CD14-positive monocyte (primary cell): ENCODE data around the gene FSD2. TPM values are rescaled to one million over a fixed set of nuclear protein-coding genes. Genes with fewer than 3 reads are reported as not detected.
"Not testable (repeated sequence)": the region's sequence is repeated elsewhere in the genome, so short reads cannot be mapped to it uniquely, and the experiment has no call there.

Experiments used
- DNase-seq, 3 donors: peaks; one replicate each; pipeline ENCODE4 v3.0.0-alpha.2; 2011 to 2022
- H2AFZ ChIP-seq: 2 replicates; pipeline ENCODE4 v1.6.0; 2012; ENCODE audit warnings: mild to moderate bottlenecking, low read depth, low read length, inconsistent platforms; ENCODE audit not compliant: insufficient read depth, poor library complexity, severe bottlenecking
- H3K27ac ChIP-seq, 2 donors: 1 replicate in 1 of 2; 2 replicates in 1 of 2; pipeline ENCODE4 v1.5.1; 2012 to 2013; ENCODE audit warnings: low read length in 2 of 2, control low read depth in 1 of 2, inconsistent platforms in 1 of 2, low read depth in 1 of 2, mild to moderate bottlenecking in 1 of 2
- H3K27me3 ChIP-seq, 2 donors: one replicate each; pipeline versions ENCODE4 v1.6.0 to v1.6.1; 2011 to 2013; ENCODE audit warnings: low read length in 2 of 2; ENCODE audit not compliant: control insufficient read depth in 2 of 2, insufficient read depth in 2 of 2
- H3K36me3 ChIP-seq, 2 donors: replicated peaks in 1 of 2; 1 replicate in 1 of 2; 2 replicates in 1 of 2; pipeline versions ENCODE4 v1.5.1 to v1.6.1; 2012 to 2013; ENCODE audit warnings: low read length in 2 of 2, control low read depth in 1 of 2, inconsistent platforms in 1 of 2, mild to moderate bottlenecking in 1 of 2; ENCODE audit not compliant: insufficient read depth in 2 of 2, control insufficient read depth in 1 of 2
- H3K4me1 ChIP-seq, 2 donors: 1 replicate in 1 of 2; 2 replicates in 1 of 2; pipeline versions ENCODE4 v1.5.1 to v1.6.1; 2012 to 2013; ENCODE audit warnings: low read length in 2 of 2, control low read depth in 1 of 2, inconsistent platforms in 1 of 2, mild to moderate bottlenecking in 1 of 2, moderate library complexity in 1 of 2; ENCODE audit not compliant: insufficient read depth in 2 of 2, control insufficient read depth in 1 of 2
- H3K4me2 ChIP-seq: replicated peaks from 2 replicates; pipeline ENCODE3; 2012; ENCODE audit warnings: low read length, moderate library complexity, mild to moderate bottlenecking; ENCODE audit not compliant: poor library complexity, severe bottlenecking; ENCODE audit errors: extremely low read depth
- H3K4me3 ChIP-seq, 3 experiments: fragments of 200-600 bp in 1 of 3; sonication (generic) in 1 of 3; replicated peaks in 1 of 3; 1 replicate in 2 of 3; 2 replicates in 1 of 3; pipeline ENCODE4 v1.5.1; 2011 to 2013; ENCODE audit warnings: low read length in 3 of 3, mild to moderate bottlenecking in 3 of 3, control low read depth in 2 of 3, low read depth in 2 of 3, inconsistent platforms in 1 of 3, moderate library complexity in 1 of 3
- H3K79me2 ChIP-seq: 2 replicates; pipeline ENCODE4 v1.6.0; 2012; ENCODE audit warnings: mild to moderate bottlenecking, control low read depth, inconsistent platforms, low read length, moderate library complexity; ENCODE audit not compliant: insufficient read depth
- H3K9ac ChIP-seq: 2 replicates; pipeline ENCODE4 v1.6.0; 2017; ENCODE audit warnings: low read length, mild to moderate bottlenecking; ENCODE audit not compliant: insufficient read depth, poor library complexity, severe bottlenecking
- H3K9me3 ChIP-seq, 2 donors: replicated peaks in 1 of 2; 1 replicate in 1 of 2; 2 replicates in 1 of 2; pipeline versions ENCODE4 v1.5.1 to v1.6.1; 2012 to 2013; ENCODE audit warnings: low read length in 2 of 2, control low read depth in 1 of 2; ENCODE audit not compliant: control insufficient read depth in 1 of 2, insufficient read depth in 1 of 2
- H4K20me1 ChIP-seq: 2 replicates; pipeline ENCODE4 v1.6.0; 2012; ENCODE audit warnings: mild to moderate bottlenecking, low read length, control low read depth, moderate library complexity; ENCODE audit not compliant: insufficient read depth
- H3K27ac Mint-ChIP-seq, 7 donors: one replicate each; pipeline ENCODE4 v1.8.0; 2020; ENCODE audit warnings: mild to moderate bottlenecking in 7 of 7, mixed read lengths in 7 of 7, moderate library complexity in 6 of 7, inconsistent platforms in 2 of 7
- H3K27me3 Mint-ChIP-seq, 3 donors: one replicate each; pipeline ENCODE4 v1.8.0; 2021 to 2022; ENCODE audit warnings: low read depth in 3 of 3, mild to moderate bottlenecking in 3 of 3, mixed read lengths in 3 of 3, moderate library complexity in 3 of 3, inconsistent platforms in 1 of 3
- H3K36me3 Mint-ChIP-seq, 2 donors: one replicate each; pipeline ENCODE4 v1.8.0; 2020; ENCODE audit warnings: mixed read lengths in 2 of 2, inconsistent platforms in 1 of 2, mild to moderate bottlenecking in 1 of 2
- H3K4me1 Mint-ChIP-seq: one replicate; pipeline ENCODE4 v1.8.0; 2020; ENCODE audit warnings: mild to moderate bottlenecking, mixed read lengths
- H3K4me3 Mint-ChIP-seq, 2 donors: one replicate each; pipeline ENCODE4 v1.8.0; 2020; ENCODE audit warnings: mild to moderate bottlenecking in 2 of 2, mixed read lengths in 2 of 2, moderate library complexity in 1 of 2
- H3K9me3 Mint-ChIP-seq, 7 donors: one replicate each; pipeline ENCODE4 v1.8.0; 2020 to 2022; ENCODE audit warnings: mixed read lengths in 7 of 7, mild to moderate bottlenecking in 6 of 7, moderate library complexity in 6 of 7, inconsistent platforms in 2 of 7
- WGBS: methylation state at CpG from one replicate; pipeline ENCODE4 v1.1.5; 2013; ENCODE audit warnings: missing lambda C conversion rate; ENCODE audit not compliant: insufficient coverage; 5-methylcytosine and 5-hydroxymethylcytosine counted together
- intact Hi-C, 2 donors: fragments of 100-400 bp; cut with micrococcal nuclease; formaldehyde crosslinking; loops; one replicate each; pipeline versions ENCODE4 v1.15.0 to v1.15.1; 2023
- polyA plus RNA-seq, 3 donors: library from polyadenylated mRNA; depleted of rRNA in 1 of 3; unstranded in 2 of 3; stranded (reverse) in 1 of 3; fragments of 300-500 nt in 2 of 3; fragments of >200 nt in 1 of 3; fragmentation: Illumina TruSeq in 2 of 3; gene quantifications; 1 replicate in 2 of 3; 2 replicates in 1 of 3; pipeline ENCODE4 v1.2.3, GENCODE V29; 2012 to 2021
- TF ChIP-seq, protein P1 (sequence below): fragments of 200-600 bp; IDR thresholded peaks from one replicate; pipeline ENCODE4 v1.8.0; 2022; ENCODE audit warnings: antibody characterized with exemption, mild to moderate bottlenecking

The FSD2 gene
- polyA plus RNA-seq, 3 donors, result 0.09 TPM; not detected in 2

DNA sequence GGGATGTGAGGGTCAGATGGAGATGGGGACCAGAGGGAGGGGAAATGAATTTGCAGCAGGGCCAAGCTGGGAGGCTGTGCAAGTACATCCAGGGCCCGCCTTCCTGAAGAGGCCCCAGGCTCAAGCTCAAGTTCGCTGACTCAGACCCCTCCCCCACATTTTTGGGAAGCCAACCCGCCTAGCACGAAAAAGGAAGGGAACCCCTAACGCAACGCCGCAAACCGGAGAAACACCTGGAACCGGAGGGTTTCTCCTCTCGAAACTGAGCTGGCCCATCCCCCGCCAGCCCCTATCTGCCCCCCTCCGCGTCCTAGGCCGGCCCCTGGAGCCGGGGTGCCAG, 96.8 kb downstream of the FSD2 start:
- Mint-ChIP-seq H3K27ac (no peak overlapping the region), H3K4me1 (peaks cover 7% of the 10 kb centered on the region), H3K9me3 (no peaks in the 10 kb centered on the region), H3K4me3 (no peak overlapping the region), H3K36me3 (no peaks in the 10 kb centered on the region), H3K27me3 (peaks cover 4 to 6% (median 6%) of the 10 kb centered on the region in 3 donors)
- intact Hi-C loops, result no loop called here
- no peaks in the 10 kb centered on the region for H4K20me1 ChIP-seq
- H3K36me3 ChIP-seq, result no peaks in the 10 kb centered on the region
- H3K9ac ChIP-seq, result no peak overlapping the region
- DNase-seq, result no peak
- 0% methylated on average over 13 of the region's 15 CpGs for WGBS
- peak overlapping the region; percentile 98 for H3K4me2 ChIP-seq
- no peak overlapping the region for H3K27ac ChIP-seq
- no peaks in the 10 kb centered on the region for H3K79me2 ChIP-seq
- H3K27me3 ChIP-seq, result peaks cover 2 to 11% of the 10 kb centered on the region in 2 donors
- H3K4me3 ChIP-seq, result peak overlapping the region; percentile 5 to 81 (median 12)
- peak overlapping the region; percentile 78 for H2AFZ ChIP-seq
- peaks cover 12 to 17% of the 10 kb centered on the region in 2 donors for H3K4me1 ChIP-seq
- H3K9me3 ChIP-seq, result no peaks in the 10 kb centered on the region
- TF ChIP-seq, protein P1, sequence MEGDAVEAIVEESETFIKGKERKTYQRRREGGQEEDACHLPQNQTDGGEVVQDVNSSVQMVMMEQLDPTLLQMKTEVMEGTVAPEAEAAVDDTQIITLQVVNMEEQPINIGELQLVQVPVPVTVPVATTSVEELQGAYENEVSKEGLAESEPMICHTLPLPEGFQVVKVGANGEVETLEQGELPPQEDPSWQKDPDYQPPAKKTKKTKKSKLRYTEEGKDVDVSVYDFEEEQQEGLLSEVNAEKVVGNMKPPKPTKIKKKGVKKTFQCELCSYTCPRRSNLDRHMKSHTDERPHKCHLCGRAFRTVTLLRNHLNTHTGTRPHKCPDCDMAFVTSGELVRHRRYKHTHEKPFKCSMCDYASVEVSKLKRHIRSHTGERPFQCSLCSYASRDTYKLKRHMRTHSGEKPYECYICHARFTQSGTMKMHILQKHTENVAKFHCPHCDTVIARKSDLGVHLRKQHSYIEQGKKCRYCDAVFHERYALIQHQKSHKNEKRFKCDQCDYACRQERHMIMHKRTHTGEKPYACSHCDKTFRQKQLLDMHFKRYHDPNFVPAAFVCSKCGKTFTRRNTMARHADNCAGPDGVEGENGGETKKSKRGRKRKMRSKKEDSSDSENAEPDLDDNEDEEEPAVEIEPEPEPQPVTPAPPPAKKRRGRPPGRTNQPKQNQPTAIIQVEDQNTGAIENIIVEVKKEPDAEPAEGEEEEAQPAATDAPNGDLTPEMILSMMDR, result no peak

GRCh38 chr15:82705856-82706255, 100.0 kb downstream of the FSD2 start:
- peaks cover 12 to 17% of the 10 kb centered on the region in 2 donors for H3K4me1 ChIP-seq
- intact Hi-C loops, H3K9me3 Mint-ChIP-seq: not testable (repeated sequence)

More at GRCh38 chr15:82705856-82706255, 100.0 kb downstream of the FSD2 start:
- H3K27me3 Mint-ChIP-seq, H3K36me3 ChIP-seq, H3K36me3 Mint-ChIP-seq, H3K9ac ChIP-seq, H3K27ac Mint-ChIP-seq, H3K4me3 ChIP-seq, H4K20me1 ChIP-seq, H3K9me3 ChIP-seq, H3K4me1 Mint-ChIP-seq, H3K79me2 ChIP-seq, DNase-seq, H2AFZ ChIP-seq, H3K4me3 Mint-ChIP-seq, H3K27ac ChIP-seq, H3K4me2 ChIP-seq: not testable (repeated sequence)
- WGBS, result 87% methylated on average over 2 of the region's 8 CpGs
- H3K27me3 ChIP-seq, result peaks cover 2 to 11% of the 10 kb centered on the region in 2 donors

Other genes starting within 250 kb of the FSD2 start
- gene CPEB1, start 158.7 kb downstream of the FSD2 start, polyA plus RNA-seq, result not detected
- under 1 TPM in 2 of 3 donors, not detected in 1; 0.85 to 0.95 TPM for gene AP3B2, start 96.2 kb downstream of the FSD2 start, polyA plus RNA-seq
- 1 to 10 TPM in 1 of 3 donors, under 1 TPM in 2; 0.69 to 7.8 (median 0.92) TPM for gene WHAMM, start 3.6 kb upstream of the FSD2 start, polyA plus RNA-seq
- gene HOMER2, start 146.7 kb upstream of the FSD2 start, polyA plus RNA-seq, result 1 to 10 TPM in 2 of 3 donors, under 1 TPM in 1; 0.92 to 2.4 (median 1.6) TPM
- gene RAMAC, start 180.1 kb upstream of the FSD2 start, polyA plus RNA-seq, result 10 to 100 TPM in 2 of 3 donors, 1 to 10 TPM in 1; 6.1 to 39.9 (median 27.7) TPM
- gene C15orf40, start 205.6 kb upstream of the FSD2 start, polyA plus RNA-seq, result 10 to 100 TPM; 13.0 to 32.1 (median 25.7) TPM